Lower leg skin (tissue), 3 donors: ENCODE measurements around the gene C12orf75.

Experiments
- CTCF ChIP-seq, 3 donors: fragments of 450-650 bp; IDR thresholded peaks; one replicate each; pipeline ENCODE4 v1.5.1; 2016; ENCODE audit warnings: antibody characterized with exemption in 3 of 3, mild to moderate bottlenecking in 3 of 3, moderate library complexity in 2 of 3
- POLR2A ChIP-seq, 2 donors: fragments of 450-650 bp; IDR thresholded peaks; one replicate each; pipeline ENCODE4 v1.6.1; 2016 to 2017; ENCODE audit warnings: antibody characterized with exemption in 2 of 2, mild to moderate bottlenecking in 1 of 2, moderate library complexity in 1 of 2

DNA sequence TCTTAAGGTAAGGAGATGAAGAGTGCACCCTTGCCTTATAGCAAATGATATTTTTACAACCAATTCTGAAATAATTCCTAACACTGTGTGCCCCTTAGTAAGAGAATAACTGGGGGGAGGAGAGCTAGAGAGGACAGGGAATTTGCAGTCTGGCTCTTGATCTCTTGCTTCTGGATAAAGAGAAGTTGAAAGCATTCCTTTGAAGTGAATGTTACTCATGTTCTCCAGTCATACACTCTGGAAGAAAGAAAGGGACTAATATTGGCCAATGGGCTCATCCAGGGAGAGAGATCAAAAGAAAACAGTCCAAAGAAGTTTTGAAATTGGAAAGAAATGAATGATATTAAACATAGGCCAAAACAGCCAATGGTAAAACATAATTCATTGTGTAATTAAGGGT, 25.3 kb downstream of the C12orf75 start:
- TF ChIP-seq POLR2A (IDR thresholded peaks at IDR 0.05) (no peak), CTCF (IDR thresholded peaks at IDR 0.05) (no peak)
